ENCODE results near the gene CAMTA2.
"Not testable (repeated sequence)": the region's sequence is repeated elsewhere in the genome, so short reads cannot be mapped to it uniquely, and the experiment has no call there.

Gene CAMTA2

DNA sequence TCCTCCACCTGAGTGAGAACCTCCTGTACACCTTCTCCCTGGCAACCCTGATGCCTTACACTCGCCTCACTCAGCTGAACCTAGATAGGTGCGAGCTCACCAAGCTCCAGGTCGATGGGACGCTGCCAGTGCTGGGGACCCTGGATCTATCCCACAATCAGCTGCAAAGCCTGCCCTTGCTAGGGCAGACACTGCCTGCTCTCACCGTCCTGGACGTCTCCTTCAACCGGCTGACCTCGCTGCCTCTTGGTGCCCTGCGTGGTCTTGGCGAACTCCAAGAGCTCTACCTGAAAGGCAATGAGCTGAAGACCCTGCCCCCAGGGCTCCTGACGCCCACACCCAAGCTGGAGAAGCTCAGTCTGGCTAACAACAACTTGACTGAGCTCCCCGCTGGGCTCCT, 54.7 kb downstream of the CAMTA2 start:
- no peak for DNase-seq (ENCODE audit: low read depth)

GRCh38 chr17:4931963-4932362, 55.5 kb downstream of the CAMTA2 start, which contains the start of gene GP1BA:
TSS of gene GP1BA (plus strand) at chr17:4932277. CDS start at chr17:4932605, 328 bp downstream.
- no peak for DNase-seq (ENCODE audit: low read depth)

DNA sequence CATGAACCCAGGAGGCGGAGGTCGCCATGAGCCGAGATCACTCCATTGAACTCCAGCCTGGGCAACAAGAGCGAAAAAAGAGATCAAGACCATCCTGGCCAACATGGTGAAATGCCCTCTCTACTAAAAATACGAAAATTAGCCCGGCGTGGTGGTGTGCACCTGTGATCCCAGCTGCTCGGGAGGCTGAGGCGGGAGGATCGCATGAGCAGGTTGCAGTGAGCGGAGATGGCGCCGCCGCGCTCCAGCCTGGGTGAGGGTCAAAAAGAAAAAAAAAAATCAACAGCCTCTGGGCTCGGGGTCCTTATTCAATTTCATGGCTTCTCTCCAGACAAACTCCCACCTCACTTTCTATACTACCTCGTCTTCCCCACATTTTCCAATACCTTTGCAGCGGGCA, 58.6 kb downstream of the CAMTA2 start:
- DNase-seq (ENCODE audit: low read depth), result no peak

- DNase-seq (ENCODE audit: low read depth), result not testable (repeated sequence)
These were observed 60.7 kb downstream of the CAMTA2 start for GRCh38 chr17:4926577-4927335.

GRCh38 chr17:4921320-4921719, 66.2 kb downstream of the CAMTA2 start:
- DNase-seq (ENCODE audit: low read depth), result no peak

DNA sequence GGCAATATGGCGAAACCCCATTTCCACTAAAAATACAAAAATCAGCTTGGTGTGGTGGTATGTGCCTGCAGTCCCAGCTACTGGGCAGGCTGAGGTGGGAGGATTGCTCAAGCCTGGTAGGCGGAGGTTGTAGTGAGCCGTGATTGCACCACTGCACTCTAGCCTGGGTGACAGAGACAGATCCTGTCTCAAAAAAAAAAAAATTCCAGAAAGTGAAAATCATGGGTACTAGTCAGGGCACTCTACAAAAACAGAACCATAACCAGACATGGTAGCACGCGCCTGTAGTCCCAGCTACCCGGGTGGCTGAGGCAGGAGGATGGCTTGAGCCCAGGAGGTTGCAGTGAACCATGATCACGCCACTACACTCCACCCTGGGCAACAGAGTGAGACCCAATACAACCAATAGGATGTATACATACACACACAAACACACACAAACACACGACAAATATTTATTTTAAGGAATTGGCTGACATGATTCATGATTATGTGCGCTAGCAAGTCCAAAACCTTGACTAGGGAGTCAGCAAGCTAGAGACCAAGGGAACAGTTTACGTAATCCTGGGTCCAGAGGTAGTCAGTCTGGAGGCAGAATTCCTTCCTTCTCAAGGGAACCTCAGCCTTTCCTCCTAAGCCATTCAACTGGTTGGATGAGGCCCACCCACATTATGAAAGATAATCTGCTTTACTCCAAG, 67.0 kb downstream of the CAMTA2 start:
- DNase-seq (ENCODE audit: low read depth), result no peak

DNA sequence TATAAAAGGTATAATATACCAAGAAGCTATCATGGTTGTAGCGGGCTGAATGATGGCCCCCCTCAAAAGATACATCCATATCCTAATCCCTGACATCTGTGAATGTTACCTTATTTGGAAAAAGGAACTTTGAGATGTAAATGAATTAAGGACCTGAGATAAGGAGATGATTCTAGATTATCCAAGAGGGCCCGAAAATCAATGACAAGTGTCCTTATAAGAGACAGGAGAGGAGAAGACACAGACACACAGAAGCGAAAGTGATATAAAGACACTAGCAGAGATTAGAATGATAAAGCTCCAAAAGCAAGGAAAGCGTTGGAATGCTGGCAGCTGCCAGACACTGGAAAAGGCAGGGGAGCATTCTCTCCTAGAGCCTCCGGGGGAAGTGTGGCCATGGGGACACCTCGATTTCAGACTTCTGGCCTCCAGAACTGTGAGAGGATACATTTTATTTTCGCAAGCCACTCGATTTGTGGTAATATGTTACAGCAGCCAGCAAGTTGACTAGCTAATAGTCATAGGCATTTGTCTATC, 67.9 kb downstream of the CAMTA2 start:
- no peak for DNase-seq (ENCODE audit: low read depth)
